Mammary epithelial cell (primary cell): ENCODE results near the gene CBLB.

Source experiments
- CTCF ChIP-seq, 2 donors: IDR thresholded peaks in 1 of 2; conservative IDR thresholded peaks in 1 of 2; 2 replicates each; pipeline ENCODE4 v1.5.1; 2011 to 2012; ENCODE audit warnings: inconsistent platforms in 2 of 2, low read length in 2 of 2, mild to moderate bottlenecking in 2 of 2, control low read depth in 1 of 2, low read depth in 1 of 2; ENCODE audit not compliant: insufficient read depth in 1 of 2; ENCODE audit errors: extremely low read depth in 1 of 2
- EZH2 ChIP-seq: IDR thresholded peaks from 2 replicates; pipeline ENCODE4 v1.6.1; 2012; ENCODE audit warnings: low read length, inconsistent platforms, borderline replicate concordance

- TF ChIP-seq CTCF (conservative IDR thresholded peaks at IDR 0.05 in 1 of 2, IDR thresholded peaks at IDR 0.05 in 1 of 2; ENCODE audit: extremely low read depth in 1 of 2, insufficient read depth in 1 of 2, low read depth in 1 of 2, low read length in 2 of 2) (no peak), EZH2 (no peak)
Measured at GRCh38 chr3:105800320-105800719, 68.5 kb downstream of the CBLB start.
